ENCODE measurements around the gene ARHGAP42.

DNA sequence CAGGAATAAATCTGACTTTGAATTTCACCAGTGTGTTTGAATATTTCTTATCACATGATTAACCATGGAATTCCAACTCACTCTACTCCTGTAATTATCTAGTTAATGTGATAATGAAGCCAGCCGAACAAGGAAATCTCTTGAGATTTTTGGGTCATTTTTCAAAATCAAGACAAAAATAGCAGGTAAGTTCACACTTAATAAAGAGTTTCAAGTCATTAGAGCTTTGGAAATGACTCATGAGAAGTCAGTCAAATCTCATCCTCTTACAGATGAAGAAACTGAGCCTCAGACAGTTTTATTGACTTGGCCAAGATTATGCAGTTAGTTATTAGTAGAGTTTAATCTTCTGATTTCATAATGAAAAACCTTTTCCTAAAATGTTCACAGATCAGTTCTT, 148.8 kb downstream of the ARHGAP42 start:
- TF ChIP-seq, protein P1, sequence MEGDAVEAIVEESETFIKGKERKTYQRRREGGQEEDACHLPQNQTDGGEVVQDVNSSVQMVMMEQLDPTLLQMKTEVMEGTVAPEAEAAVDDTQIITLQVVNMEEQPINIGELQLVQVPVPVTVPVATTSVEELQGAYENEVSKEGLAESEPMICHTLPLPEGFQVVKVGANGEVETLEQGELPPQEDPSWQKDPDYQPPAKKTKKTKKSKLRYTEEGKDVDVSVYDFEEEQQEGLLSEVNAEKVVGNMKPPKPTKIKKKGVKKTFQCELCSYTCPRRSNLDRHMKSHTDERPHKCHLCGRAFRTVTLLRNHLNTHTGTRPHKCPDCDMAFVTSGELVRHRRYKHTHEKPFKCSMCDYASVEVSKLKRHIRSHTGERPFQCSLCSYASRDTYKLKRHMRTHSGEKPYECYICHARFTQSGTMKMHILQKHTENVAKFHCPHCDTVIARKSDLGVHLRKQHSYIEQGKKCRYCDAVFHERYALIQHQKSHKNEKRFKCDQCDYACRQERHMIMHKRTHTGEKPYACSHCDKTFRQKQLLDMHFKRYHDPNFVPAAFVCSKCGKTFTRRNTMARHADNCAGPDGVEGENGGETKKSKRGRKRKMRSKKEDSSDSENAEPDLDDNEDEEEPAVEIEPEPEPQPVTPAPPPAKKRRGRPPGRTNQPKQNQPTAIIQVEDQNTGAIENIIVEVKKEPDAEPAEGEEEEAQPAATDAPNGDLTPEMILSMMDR (IDR thresholded peaks at IDR 0.05) = no peak
- TF ChIP-seq POLR2A (IDR thresholded peaks at IDR 0.05) = no peak
